HTERT RPE-1 (cell line): ENCODE data around the gene TBX1.

Experiments used
- in situ Hi-C: fragments of 300-500 bp; cut with MboI; formaldehyde crosslinking; loops from 4 replicates; pipeline ENCODE4 v1.14.3; 2020; ENCODE audit warnings: low sequenced_read_pairs

Gene TBX1

DNA sequence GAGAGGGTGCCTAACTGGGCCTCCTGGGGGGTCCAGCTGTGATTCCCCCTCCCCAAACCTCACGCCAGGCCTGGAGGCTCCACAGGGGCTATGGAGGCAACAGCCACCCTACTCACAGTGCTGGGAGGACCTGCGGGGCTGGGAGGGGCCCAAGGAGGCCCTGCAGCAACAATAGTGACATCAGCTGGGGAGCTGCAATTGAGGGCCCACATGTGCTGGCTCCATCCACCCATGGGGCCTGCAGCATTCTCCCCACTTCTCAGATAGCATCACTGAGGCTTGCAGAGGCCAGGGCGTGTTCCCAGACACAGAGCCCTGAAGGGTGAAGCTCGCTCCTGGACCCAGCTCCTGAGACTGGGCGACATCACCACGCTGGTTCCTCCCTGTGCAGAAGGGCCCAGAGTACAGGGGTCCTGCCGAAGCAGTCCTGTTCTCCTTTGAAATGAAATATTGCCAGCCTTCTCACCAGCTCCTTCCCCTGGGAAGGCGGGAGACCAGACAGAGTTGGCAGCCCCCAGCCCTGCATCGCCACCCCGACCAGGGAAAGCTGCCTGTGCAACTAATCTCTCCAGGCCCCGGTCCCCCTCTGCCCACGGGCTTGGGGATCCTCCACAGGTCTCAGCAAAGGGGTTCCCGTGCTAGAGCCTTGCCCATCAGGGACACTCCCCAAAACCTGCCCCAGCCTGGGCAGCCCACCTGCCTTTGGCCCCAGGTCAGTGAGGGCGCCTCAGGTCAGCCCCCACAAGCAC is 8.9 kb upstream of the TBX1 start:
- in situ Hi-C loops: no loop called here

DNA sequence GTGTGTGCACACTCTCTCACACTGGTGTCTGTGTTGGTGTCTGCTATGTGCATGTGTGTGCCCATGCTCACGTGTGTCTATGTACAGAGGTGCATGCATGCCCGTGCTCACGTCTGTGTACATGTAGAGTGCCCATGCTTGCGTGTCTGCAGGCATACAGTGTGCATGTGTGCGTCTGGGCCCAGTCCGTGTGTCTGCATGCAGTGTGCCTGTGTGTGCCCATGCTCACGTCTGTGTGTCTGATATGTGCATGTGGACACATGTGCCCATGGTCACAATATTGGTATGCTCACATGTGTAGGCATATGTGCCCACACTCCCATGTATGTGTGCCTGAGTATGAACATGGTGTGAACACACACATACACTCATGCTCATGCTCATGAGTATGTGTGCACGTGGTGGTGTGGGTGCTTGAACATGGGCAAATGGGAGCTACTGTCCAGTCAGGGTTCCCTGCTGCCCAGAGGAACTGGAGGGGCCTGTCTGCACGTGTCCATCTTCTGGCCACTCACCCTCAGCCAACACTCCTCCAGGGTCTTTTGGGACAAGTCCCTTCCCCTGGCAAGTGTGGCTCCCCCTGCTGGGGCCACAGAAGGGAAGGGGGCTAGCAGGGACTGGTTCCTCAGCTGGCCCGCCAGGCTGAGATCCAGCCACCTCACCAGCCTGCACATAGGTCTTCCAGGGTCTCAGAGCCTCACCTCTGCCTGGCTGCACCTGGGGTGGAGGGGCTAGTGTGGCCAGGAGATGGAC is 7.3 kb upstream of the TBX1 start:
- in situ Hi-C loops: no loop called here

DNA sequence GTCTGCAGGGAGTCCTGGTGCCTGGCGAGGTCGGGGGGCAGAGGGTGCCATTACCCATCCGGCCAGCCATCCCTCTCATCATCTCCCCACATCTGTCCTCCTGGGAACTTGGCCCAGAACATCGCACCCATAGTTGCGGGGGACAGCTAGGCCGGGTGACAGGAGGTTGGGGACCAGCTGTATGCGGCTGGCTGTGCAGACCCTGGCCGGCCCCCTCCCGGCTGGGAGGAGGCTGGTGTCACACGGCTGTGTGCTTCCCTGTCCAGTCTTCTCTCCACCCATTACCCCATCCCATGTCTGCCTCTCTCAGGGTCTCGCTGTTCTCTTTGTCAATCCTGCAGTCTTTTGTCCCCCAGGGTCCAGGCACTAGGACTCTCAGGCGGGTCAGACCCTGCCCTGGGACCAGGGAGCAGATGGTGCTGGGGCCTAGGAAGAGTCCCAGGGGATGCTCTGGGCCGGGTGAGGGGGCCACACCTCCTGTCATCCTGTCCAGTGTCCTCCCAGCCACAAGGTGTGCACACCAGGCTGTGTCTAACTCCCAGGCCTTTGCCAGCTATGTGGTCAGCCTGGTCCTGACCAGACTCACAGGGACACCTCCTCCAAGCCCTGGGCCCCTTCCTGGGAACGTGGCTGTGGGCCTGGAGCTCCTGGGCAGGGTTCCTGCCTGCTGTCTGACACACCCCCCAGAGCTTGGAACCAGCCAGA is 6.4 kb upstream of the TBX1 start:
- in situ Hi-C loops: no loop called here

DNA sequence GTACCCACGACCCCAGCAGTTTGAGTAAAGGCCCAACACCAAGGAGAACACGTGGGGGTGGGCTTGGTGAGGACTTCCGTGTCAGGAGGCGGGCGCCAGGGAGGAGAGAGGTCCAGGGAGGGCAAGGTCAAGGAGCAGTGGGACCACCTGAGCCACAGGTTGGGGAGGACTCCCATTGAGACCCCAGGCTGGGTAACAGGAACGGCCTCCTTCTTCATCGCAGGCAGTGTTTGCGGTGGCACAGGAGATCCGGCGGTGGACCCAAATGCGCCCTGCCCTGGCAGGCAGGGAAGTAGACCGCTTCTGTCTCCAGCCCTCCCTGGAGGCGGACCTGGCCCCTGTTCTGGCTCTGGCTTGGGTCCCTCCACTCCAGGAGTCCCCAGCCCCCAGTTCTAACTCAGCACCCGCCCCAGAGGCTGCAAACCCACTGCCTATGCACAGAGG is 5.9 kb upstream of the TBX1 start:
- in situ Hi-C loops: no loop called here

DNA sequence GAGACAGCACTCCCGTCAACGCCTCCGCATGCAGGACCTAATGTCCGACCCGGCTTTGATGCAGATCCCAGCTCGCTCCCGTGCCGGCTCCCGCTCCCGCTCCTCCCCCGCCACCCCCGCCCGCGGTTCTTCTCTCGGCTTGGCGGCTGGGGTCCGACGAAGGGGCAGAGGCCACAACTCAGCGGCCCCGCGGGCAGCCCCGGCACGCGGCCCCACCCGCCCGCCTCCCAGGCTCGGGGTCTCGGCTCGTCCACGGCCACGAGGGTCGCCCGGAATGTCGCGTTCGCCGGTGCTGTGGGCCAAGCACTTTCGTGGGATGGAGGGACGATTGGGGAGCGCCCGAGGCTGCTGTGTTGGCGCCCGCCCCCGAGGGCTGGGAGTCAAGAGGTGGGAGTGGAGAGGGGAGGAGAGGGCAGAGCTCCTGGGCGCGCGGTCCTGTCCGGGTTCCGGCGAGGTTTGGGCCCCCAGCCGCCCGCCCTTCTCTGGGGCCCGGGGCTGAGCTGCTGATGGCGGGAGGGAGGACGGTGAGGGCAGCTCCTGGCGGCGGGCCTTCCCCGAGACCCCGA is 5.3 kb upstream of the TBX1 start:
- in situ Hi-C loops: no loop called here

DNA sequence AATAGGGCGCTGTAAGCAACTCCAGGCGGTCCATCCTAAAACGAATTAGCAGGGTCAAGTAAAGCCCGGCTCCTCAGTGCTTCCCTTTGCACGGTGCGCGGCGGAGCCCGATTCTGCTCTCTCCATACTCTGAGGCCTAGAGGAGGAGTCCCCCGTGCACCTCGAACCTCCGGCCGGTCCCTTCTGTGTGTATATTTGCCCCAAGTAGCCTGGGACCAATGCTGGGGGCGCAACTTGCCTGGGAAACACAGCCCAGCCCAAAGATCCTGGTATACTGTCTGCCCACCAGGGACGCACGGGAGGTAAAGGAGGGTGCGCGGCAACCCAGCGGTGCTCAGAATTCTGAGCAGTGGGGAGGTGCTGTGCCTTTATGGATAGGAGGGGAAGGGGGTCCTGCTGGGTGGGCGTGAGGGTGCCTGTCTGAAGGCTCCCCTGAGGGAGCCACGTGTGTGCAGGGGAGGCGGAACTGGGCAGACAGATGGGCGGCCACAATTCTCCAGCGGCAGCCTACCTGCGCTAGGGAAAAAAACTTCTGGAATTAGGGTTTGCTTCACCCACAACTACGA is 4.8 kb upstream of the TBX1 start:
- in situ Hi-C loops: no loop called here

DNA sequence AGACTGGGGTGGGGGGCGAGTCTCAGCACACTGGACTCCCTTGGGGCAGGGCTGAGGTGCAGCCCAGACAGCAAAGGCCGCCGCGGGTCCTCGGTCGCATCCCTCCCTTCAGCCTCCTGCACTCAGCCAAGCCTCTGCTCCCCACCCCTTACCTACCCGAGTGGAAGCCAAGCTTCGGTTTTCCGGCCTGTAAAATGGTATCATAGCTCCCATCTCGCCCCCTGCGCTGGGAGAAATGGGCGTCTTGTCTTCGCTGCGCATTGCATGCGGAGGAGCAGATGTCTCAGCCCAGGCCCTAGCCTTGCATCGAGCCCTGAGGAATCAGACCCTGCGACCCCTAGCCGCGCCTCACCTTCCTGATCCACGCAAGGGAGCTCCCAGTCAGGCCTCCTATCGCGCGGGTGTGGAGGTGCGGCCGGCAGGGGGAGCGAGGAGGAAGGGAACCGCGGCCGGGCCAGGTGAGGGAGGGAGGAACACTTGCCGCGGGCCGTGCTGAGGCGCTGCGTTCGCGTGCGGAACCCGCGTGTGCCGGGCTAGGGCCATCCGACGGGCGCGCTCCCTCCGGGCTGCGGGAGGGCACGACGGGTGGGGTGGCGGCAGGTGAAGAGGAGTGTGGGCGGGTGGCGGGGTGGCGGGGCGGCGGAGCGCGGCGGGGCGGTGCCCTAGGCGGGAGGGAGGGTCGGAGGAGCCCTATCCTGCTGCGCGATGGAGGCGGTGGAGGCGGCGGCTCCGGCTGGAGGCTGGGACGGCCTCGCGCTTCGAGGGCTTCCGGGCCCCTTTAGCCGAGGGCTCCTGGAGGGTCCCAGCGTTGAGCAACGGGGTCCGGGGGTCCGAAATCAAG is 4.1 kb upstream of the TBX1 start:
- in situ Hi-C loops: no loop called here

DNA sequence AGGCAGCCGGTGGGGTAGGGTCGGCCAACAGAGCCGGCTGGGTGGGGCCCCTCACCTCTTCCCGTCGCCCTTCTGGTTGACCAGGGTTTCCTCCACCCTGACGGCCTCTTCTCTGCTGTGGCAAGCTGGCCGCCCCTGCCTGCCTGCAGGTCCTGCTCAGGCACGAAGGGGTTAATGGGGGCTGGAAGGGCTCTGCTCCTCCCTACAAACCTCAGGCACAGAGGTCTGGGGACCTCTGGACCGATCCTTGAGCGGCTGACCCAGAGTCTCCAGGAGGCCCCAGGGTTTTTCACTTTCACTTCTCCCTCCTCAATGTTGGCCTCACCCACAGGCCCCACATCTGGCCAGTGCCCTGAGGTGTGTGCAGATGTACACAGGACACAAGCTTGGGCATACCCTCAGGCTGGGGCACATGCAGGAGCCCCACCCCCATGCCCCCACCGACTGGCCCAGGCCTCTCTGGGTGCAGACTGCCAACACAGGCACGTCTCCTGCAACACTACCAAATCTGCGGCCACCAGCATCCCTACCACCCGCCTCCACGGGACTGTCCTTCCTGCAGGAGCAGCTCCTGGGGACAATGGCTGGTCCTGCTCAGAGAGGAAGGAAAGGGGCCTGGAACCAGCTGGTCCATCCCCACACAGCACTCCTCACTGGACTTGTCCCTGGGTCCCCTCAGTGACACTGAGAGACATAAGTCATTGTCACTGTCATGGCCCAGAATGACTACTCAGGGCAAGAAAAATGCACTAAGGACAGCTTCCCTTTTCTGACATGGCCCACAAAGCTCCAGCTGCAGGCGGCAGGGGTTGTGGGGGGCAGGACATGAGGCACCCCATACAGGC is 3.2 kb upstream of the TBX1 start:
- in situ Hi-C loops: no loop called here

DNA sequence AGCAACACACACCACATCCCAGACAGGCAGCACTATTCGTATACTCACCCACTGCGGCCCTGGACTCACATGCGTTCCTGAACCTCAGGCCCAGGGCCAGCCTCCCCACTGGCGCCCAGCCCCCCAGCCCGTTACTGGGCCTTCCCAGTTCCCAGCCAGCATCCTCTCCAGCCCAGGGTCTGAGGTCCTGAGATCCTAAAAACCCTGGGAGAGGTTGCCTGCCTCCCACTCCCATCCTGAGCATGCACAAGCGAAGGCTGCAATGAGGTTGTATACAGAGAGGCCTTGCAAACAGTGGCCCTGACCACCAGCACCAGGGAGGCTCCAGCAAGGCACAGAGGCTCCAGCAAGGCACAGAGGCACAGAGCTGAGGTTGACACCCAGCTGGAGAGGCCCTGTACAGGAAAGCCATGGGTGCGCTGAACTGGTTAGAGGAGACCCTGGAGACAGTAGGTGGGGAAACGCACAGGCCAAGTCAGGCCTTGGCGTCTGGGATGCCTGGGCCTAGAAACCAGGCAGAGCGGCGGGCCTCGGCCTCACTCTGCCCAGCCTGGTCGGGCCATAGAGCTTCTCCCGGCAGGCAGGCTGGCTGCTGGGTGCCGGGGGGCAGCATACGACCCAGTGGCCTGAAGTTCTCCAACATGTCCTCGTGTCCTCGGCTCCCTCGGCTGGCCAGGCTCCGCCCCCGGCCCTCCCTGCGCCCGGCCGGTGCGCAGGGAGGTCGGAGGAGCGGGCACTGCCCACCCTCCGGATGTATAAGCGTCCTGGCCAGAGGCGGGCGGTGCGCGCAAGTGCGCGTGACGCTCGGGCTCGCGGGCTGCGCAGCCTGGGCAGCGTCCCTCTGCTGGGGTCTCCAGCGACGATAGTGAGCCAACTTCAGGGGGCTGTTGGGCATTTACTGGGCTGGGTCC is 2.3 kb upstream of the TBX1 start:
- in situ Hi-C loops: no loop called here

DNA sequence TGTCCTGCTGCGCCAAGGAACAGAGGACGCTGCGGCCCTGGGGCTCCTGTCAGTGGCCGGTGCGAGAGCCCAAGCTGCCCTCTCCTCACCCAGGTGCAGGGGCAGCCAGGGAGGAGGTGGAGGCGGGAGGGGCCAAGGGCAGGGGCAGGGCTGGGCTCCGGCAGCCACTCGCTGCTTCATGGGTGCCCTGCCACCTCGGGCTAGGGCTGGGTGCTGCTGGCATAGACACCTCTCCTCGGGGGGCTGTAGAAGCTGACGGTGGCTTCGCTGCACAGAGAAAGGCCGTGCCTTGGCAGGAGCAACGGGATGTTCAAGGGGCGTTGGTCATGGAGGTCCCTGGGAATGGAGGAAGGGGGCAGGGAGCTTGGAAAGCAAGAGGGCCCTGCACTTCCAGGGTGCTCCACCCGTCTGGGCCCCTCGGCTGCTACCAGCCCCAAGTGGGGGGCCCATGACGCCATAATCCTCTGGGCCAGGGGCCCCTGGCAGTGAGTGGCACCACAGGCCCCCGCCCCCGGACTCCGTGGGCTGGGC is 1.6 kb upstream of the TBX1 start:
- in situ Hi-C loops: no loop called here

DNA sequence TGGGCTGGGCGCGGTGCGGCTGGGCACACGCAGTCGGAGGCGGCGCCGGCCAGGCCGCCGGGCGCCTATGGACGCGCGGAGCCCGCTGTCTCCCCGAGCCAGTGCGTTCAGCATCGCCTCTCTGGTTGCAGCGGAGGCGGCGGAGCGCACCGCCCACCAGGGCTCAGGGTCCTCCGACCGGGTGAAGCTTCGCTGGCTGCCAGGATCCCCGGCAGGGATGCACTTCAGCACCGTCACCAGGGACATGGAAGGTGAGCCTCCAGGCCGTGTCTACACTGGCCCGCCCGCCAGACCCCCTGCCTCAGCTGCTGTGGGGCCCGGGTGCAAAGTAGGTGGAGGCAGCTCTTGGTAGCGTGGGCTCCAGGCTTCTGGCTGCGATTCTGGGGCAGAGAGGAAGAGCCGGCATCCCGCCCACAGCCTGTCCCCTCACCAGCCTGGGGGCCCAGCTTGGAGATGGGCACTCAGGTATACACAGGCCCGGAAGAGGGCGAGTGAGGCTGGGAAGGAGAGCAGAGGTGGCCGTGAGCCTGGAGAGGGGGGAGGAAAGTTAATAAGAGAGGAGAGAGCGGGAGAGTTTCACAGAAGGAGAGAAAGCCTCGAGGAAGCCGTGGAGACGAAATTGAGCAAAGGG is 1.0 kb upstream of the TBX1 start:
- in situ Hi-C loops: no loop called here

DNA sequence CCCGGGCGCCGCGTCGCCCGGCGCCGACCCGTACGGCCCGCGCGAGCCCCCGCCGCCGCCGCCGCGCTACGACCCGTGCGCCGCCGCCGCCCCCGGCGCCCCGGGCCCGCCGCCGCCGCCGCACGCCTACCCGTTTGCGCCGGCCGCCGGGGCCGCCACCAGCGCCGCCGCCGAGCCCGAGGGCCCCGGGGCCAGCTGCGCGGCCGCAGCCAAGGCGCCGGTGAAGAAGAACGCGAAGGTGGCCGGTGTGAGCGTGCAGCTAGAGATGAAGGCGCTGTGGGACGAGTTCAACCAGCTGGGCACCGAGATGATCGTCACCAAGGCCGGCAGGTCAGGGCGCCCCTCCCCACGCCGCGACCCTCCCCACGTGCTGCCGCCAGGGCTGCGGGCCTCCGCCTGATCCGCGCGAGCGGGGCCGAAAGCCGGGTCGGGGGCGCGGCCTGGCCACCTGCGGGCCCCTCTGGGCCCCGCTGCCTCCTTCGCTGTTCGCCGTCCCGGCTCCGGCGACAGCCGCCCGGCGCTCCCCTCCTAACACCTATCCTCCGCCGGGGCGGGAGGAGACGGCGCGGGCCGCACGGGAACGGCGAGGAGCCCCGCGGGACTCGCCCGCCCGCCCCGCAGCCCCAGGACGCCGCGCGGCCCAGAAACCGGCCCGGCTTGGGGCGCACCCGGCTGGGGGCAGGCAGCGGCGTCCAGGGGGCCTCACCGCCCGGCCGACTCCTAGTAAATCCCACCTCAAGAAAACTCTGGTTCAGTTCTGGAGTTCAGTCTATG is 560 bp downstream of the TBX1 start:
- in situ Hi-C loops: no loop called here

DNA sequence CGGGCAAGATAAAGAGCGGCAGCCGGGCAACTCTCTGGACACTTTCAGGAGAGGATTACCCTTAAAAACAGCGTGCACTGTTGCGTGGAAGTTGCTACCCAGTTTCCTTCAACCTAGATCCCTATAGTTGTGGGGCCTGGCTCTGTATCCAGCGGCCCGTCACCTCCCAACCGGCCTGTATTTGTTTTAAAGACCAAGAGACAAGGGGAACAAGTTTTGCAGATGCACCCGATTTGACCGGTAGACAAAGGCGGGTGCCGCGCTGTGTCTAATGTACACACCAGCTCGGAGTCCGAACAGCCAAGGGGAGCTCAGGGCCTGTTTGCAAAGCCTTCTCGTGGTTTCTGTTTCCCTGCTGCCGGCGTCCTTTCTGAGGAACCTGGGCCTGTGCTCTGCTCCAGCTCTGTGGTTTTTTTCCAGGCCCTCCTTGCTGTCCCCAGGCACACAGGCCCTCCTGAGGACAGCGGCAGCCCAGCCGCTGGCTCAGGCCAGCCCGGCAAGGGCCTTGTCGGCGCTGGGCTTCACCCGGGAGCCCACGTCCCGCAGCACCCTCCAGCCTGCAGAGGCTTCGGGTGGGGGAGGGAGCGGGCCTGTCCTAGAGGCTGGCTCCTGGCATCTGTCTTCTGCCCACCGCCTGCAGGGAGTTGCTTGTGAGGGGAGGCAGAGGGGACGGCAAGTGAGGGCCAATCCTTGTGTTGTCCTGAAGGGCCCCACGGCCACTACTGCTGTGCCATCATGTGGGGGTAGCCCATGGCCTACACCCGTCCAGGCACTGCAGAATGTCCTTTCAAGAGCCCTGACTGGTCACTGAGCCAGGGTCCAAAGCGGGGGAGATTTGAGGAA is 1.4 kb downstream of the TBX1 start:
- in situ Hi-C loops: no loop called here

DNA sequence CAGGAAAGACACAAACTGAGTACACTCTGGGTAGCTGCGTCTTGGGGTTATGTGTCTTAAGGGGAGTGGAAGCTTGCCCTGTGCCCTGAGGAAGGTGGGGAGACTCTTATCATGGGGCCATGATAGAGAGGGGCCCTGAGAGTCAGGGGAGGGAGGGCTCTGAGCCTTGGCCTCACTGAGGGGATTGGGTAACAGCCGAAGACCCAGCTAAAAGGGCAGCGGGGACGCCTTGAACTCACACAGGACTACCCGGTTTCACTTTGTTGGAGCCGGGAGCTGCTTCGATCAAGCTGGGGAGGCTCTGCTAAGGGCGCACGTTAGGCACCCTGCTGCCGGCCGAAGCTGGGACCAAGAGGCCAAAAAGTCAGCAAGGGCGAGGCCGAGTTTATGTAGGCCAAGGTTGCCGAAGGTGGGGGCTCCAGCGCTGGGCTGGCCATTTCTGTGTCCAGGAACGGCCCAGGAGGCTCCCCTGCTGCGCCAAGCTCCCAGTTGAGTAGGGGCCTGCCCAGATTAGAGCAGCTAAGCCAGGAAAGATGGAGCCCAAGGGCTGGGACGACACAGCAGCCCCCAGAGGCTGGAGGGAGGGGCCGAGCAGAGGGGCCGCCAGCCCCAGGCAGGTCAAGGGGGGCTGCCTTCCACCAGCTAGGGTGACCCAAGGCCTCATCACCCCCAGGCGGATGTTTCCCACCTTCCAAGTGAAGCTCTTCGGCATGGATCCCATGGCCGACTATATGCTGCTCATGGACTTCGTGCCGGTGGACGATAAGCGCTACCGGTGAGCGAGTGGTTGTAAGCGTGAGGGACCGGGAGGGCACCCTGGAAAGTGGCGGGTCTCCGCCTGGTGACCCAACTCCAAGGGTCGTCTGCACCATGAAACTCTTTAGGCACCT is 2.2 kb downstream of the TBX1 start:
- in situ Hi-C loops: no loop called here
